Subcutaneous preadipocyte (primary cell): Measurements from ENCODE around the gene ZYX. TPM values are rescaled to one million over a fixed set of nuclear protein-coding genes. Genes with fewer than 3 reads are reported as not detected.
A peak's percentile ranks its signal among the peaks of the same experiment; 100 is the strongest.

Source experiments
- small RNA-seq: library from RNA; depleted of rRNA; stranded (forward); fragments of <200 nt; gene quantifications from one replicate; pipeline ENCODE3, GENCODE V24; 2012
- total RNA-seq: library from RNA; depleted of rRNA; stranded (reverse); fragments of >200 nt; gene quantifications from 2 replicates; pipeline ENCODE4 v1.2.3, GENCODE V29; 2012

The ZYX gene
- total RNA-seq = 52.5 and 67.6 TPM in 2 replicates

DNA sequence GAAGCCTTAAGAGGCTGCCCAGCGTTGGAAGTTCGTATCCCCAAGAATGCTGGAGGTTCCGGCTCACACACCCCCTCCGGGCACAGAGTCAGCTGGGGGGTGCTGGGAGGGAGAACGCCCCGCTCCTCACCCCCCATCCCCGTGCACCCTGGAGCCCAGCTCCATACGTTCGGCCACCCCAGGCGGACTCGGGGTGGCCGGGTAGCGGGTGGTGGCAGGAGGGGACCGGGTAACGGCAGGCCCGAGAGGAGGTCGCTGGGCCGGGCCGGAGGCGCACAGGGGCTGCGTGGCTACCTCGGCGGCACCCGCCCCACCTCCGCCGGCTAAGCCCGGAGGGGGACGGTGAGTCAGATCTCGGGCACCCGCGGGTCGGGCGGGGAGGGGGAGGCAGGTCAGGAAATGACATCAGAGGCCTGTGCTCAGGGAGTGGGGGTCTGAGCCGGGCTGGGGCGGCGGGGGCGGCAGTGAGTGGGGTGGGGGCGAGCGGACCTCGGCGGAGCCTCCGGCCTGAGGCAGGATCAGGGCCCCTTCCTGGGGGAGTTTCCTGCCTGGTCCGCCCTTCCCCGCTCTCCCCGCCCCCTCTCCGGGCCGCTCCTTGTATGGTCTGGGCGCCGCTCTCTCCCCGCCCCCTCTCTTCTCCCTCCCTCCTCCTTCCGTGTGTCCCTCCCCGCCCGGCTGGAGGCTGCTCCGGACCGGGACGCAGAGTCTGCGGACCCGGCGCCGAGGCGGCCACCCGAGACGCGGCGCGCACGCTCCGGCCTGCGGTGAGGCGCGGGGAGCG, at the start of gene ZYX:
ZYX (plus strand) TSS at position 700 of the 781 bp plus-strand sequence. CDS start 227 bp downstream, outside the sequence.

DNA sequence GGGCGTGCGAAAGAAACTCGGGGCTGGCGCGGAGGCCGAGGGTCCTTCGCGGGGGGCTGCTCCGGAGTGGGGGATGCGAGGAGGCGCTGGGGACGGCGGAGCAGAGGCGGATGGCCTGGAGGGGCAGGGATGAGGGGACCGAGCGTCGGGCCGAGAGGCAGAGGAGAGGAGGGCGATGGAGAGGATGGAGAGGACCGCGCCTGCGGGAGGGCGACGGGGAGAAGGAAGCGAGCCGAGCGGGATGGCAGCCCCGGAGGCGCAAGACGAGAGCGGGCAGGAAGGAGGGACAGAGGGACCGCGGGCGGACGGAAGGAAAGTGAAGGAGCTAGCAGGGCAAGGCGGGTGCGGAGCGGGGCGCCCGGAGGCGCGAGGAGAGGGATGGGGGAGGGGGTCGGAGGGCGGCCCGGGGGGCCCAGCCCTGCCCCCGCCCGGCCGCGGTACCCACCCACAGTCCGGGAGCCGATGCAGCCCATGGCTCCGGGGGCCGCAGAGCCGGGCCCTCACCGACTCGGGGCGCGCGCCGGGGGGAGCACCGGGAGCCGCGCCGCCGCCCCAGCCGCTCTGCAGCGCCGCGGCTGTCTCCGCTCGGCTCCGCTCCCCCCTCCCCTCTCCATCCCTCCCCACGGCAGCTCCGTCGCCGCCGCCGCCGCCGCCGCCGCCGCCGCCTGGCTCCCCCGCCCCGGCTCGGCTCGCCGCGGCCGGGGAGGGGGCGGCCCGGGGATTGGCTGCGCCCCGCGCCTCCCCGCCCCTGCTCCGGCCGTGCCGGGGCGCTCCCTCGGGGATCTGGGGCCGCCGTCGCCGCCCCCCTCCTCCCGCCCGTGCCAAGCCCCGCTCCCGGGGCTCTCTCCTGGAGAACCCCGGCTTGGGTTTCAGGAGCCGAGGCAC, 18.8 kb upstream of the ZYX start, which contains the start of gene FAM131B:
FAM131B (minus strand) TSS at position 583 of the 885 bp plus-strand sequence; CDS start at position 473, 110 bp downstream.

DNA sequence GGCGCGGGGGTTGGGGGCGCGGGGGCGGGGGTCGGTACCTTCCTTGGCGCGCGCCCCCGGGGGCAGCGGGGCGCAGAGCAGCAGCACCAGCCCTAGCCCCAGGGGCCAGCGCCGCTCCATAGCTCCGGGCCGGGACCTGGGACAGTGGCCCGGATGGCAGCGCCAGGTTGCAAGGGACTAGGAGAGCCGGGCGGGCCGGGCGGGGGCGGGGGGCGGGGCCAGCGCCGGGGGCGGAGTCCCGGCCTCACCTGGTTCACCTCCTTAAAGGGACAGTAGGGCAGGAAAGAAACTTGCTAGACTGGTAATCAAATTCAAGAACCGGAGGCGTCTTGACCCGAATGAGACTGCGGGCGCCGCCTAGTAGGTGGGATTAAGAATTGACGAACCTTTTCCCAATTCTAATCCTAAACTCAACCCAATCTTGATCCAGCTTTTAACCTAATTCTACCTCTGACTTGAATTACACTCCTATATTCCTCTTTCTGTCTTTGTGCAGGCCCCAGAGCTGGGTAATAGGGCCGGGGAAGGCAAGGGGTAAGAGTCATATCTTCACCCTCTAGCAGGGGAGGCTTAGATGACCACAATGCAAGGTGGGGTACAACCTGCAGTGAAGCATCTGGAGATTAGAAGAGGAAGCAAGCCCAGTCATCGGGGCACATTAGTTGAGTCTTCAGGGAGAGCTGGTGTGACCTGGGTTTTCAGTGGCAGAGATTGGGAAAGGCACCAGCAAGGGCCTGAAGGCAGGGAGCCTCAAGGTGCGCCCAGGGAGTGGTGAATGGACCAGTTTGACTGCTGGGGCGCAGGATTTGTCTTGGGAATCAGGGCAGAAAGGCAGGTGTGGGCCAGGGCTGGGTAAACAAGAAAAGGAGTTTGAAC, 27.8 kb downstream of the ZYX start, which contains the start of gene EPHA1:
EPHA1 (minus strand) TSS at position 171 of the 876 bp plus-strand sequence; CDS start at position 120, 51 bp downstream.

Small RNAs within 50 kb of the gene (small RNA-seq; reads per million reads assigned to genes)
- gene MIR6892 = 0.66 reads per million, percentile 41 among the genes with 10 or more reads in this experiment

Other genes starting within 250 kb of the ZYX start
- gene PIP, start 249.3 kb upstream of the ZYX start, total RNA-seq = not detected in 2 replicates
- not detected in 2 replicates for gene TAS2R39, start 197.9 kb upstream of the ZYX start, total RNA-seq
- gene TAS2R40, start 159.3 kb upstream of the ZYX start, total RNA-seq = not detected in 2 replicates
- gene GSTK1, start 117.9 kb upstream of the ZYX start, total RNA-seq = 60.8 and 77.5 TPM in 2 replicates
- gene TMEM139, start 96.4 kb upstream of the ZYX start, total RNA-seq = not detected in 2 replicates
- 9.9 and 12.3 TPM in 2 replicates for gene CASP2, start 93.0 kb upstream of the ZYX start, total RNA-seq
- gene CLCN1, start 65.2 kb upstream of the ZYX start, total RNA-seq = not detected in 2 replicates
- 1.6 and 2.6 TPM in 2 replicates for gene FAM131B, start 18.6 kb upstream of the ZYX start, total RNA-seq
- not detected in 2 replicates for gene EPHA1, start 27.5 kb downstream of the ZYX start, total RNA-seq
- not detected in 2 replicates for gene TAS2R60, start 62.1 kb downstream of the ZYX start, total RNA-seq
- gene TAS2R41, start 96.5 kb downstream of the ZYX start, total RNA-seq = not detected in 2 replicates
- gene CTAGE15, start 190.5 kb downstream of the ZYX start, total RNA-seq = not detected in 2 replicates
- 3.7 and 5.9 TPM in 2 replicates for gene TCAF2, start 239.6 kb downstream of the ZYX start, total RNA-seq